ENCODE measurements around the gene GDI2.

GDI2 gene

DNA sequence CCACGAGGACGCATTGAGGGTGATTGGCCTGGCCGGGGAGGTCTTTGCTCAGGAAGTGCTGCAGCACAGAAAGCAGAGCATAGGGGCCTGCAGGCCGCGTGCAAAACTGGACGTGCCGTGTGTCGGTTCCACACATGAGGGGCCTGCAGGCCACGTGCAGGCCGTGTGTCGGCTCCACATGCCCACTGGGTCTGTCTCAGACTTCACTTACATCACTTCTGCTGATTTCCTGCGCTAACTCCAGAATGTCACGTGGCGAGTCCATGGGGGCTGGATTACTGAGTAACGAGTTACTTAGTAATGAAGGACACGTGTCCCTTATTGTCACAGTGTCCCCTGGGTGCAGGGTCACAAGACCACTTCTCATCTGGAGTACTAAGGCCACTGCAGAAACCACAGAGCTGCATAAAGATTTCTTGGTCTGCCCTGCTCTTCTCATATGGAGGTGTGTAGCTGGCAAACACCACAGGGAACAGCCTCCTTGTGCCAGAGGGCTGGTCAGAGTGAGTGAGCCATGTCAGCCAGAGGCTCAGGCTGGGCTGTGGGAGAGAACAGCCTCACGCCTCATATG is 60.8 kb downstream of the GDI2 start:
- no peak overlapping the region for H3K4me3 ChIP-seq (ENCODE audit: low read depth, low read length)
- TF ChIP-seq, protein P1, sequence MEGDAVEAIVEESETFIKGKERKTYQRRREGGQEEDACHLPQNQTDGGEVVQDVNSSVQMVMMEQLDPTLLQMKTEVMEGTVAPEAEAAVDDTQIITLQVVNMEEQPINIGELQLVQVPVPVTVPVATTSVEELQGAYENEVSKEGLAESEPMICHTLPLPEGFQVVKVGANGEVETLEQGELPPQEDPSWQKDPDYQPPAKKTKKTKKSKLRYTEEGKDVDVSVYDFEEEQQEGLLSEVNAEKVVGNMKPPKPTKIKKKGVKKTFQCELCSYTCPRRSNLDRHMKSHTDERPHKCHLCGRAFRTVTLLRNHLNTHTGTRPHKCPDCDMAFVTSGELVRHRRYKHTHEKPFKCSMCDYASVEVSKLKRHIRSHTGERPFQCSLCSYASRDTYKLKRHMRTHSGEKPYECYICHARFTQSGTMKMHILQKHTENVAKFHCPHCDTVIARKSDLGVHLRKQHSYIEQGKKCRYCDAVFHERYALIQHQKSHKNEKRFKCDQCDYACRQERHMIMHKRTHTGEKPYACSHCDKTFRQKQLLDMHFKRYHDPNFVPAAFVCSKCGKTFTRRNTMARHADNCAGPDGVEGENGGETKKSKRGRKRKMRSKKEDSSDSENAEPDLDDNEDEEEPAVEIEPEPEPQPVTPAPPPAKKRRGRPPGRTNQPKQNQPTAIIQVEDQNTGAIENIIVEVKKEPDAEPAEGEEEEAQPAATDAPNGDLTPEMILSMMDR (IDR thresholded peaks at IDR 0.05; ENCODE audit: low read depth, low read length), result no peak

DNA sequence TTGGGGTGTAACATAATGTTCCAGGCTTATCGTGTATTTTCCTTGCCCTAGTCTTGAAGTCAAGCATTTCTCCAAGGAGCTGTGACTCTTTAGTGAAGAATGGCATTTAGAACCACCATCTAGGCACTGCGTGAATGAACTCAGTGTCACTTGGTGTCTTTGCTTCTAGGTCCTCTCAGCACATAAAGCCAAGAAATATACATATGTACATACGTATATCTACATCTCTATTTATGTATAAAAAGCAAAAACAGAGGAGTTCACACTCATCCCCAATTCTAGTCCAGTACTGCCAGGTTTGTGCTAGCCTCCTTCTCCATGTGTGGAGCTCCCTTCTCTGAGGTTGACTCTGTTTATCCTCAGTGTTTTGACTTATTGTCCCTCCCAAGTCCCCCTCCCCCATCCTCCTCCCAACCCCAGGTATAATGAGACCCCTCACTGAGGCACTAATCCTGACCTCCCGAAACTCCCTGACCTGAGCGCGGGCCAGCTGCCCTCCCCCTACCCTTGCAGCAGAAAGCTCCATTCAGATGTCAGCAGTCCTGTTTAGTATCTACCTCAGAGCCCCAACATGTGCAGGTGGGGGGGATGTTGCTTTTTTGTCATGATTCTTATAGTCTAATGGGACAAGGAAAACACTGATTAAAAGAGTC is 61.5 kb downstream of the GDI2 start:
- TF ChIP-seq, protein P1 (IDR thresholded peaks at IDR 0.05; ENCODE audit: low read depth, low read length), result no peak
- H3K4me3 ChIP-seq (ENCODE audit: low read depth, low read length), result no peak overlapping the region

DNA sequence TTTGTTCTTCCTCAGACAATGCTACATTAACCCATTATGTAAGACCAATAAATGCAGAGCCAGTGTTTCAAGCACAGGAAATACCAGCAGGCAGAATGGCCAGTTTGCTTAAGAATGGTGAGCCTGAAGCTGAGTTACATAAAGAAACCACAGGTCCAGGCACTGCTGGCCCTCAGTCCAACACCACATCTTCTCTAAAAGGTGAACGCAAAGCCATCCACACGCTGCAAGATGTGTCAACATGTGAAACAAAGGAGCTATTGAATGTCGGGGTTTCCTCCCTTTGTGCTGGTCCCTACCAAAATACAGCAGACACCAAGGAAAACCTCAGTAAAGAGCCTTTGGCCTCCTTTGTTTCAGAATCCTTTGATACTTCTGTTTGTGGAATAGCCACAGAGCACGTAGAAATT is 64.8 kb downstream of the GDI2 start:
- H3K4me3 ChIP-seq (ENCODE audit: low read depth, low read length), result no peak overlapping the region
- TF ChIP-seq, protein P1 (IDR thresholded peaks at IDR 0.05; ENCODE audit: low read depth, low read length), result no peak

DNA sequence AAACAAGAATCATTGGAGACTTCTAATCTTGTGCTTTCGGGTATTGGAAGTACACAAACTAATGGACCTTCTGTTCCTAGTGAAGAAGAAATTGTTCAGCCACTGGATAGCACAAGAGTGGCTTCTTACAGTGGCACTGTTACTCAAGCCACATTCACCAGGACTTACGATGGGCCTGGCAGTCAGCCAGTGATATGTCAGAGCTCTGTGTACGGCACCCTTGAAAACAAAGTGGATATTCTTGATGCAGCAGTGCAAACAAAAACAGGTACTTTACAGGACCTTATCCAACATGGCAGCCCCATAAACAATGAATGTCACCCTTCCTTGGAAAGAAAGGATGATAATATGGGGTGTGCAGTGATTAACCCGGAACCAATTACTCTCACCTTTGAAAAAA is 67.0 kb downstream of the GDI2 start:
- H3K4me3 ChIP-seq (ENCODE audit: low read depth, low read length), result no peak overlapping the region
- TF ChIP-seq, protein P1 (IDR thresholded peaks at IDR 0.05; ENCODE audit: low read depth, low read length), result no peak

DNA sequence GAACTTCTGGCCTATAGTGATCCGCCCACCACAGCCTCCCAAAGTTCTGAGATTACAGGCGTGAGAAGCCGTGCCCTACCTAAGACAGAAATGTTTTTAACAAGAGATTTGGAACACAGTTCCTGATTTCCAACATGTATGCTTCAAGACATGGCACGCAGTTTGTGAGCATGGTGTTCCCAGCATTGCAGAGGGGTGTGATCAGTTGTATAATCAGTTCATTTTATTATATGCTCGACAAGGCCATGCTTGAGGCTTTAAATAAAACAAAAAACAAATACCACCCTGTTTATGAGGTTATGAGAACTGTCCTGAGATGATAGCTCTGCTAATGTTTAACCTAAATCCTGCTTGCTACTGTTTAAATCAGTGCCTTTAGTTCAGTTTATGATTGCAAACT is 68.4 kb downstream of the GDI2 start:
- no peak overlapping the region for H3K4me3 ChIP-seq (ENCODE audit: low read depth, low read length)
- TF ChIP-seq, protein P1 (IDR thresholded peaks at IDR 0.05; ENCODE audit: low read depth, low read length), result no peak

DNA sequence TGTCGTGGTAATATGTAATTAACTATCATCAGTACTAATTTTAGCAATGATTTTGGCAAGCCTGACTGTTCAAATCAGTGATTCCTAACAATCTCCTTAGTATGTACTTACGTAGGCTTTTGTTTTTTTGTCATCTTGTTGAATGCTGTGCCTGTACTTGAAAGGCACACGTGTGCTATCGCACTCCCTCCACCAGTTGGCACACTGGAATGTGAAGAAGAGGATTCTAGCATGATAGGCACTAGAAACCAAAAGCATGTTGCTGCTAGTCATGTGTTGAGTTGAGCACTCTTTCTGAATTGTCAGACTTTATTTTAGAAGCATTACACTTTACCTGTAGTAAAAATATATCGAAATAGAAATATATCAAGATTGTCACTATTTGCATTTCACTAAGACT is 69.5 kb downstream of the GDI2 start:
- TF ChIP-seq, protein P1 (IDR thresholded peaks at IDR 0.05; ENCODE audit: low read depth, low read length), result no peak
- no peak overlapping the region for H3K4me3 ChIP-seq (ENCODE audit: low read depth, low read length)

DNA sequence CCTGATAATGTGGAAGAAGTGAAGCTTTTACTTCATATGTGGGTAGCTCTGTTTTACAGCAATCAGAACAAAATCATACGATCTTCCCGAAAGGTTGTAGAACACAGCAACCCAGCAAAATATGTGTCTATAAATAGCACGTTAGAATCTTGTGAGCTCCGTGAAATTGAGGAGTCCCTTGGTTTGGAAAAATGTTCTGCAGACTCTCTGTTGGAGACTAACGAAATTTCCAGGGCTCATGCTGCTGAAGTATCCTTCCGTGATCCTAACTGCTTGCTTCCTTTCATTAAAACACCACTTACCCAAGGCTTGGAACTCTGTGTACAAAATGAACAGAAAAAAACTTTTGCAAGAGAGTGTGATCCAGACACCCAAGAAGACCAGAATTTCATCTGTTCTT is 71.1 kb downstream of the GDI2 start:
- H3K4me3 ChIP-seq (ENCODE audit: low read depth, low read length), result no peak overlapping the region
- TF ChIP-seq, protein P1 (IDR thresholded peaks at IDR 0.05; ENCODE audit: low read depth, low read length), result no peak

Data from WI38 (cell line).